Cardiac muscle cell (in vitro differentiated cells and primary cell): ENCODE data around the gene ADH4. TPM values are rescaled to one million over a fixed set of nuclear protein-coding genes. Genes with fewer than 3 reads are reported as not detected.
A peak's percentile ranks its signal among the peaks of the same experiment; 100 is the strongest.
"Not testable (repeated sequence)": the region's sequence is repeated elsewhere in the genome, so short reads cannot be mapped to it uniquely, and the experiment has no call there.

ENCODE experiments used
- DNase-seq, 2 donors: peaks; one replicate each; pipeline versions ENCODE4 v3.0.0 to v3.0.0-alpha.2; 2010 to 2017; ENCODE audit warnings: low read depth in 1 of 2, low spot score in 1 of 2
- H3K27ac ChIP-seq: fragments of 200-600 bp; sonication (generic); 2 replicates; pipeline ENCODE4 v1.5.1; 2016
- H3K27me3 ChIP-seq: fragments of 200-600 bp; sonication (generic); 2 replicates; pipeline ENCODE4 v1.6.0; 2016; ENCODE audit warnings: control low read depth
- H3K36me3 ChIP-seq: fragments of 200-600 bp; sonication (generic); 2 replicates; pipeline ENCODE4 v1.5.1; 2016; ENCODE audit warnings: control low read depth
- H3K4me1 ChIP-seq: fragments of 200-600 bp; sonication (generic); 2 replicates; pipeline ENCODE4 v1.8.1; 2017; ENCODE audit warnings: low read depth, mild to moderate bottlenecking, mixed run types
- H3K4me3 ChIP-seq: fragments of 200-600 bp; sonication (generic); 2 replicates; pipeline ENCODE4 v1.5.1; 2016; ENCODE audit warnings: mild to moderate bottlenecking
- H3K9me3 ChIP-seq: fragments of 200-600 bp; sonication (generic); 2 replicates; pipeline ENCODE4 v1.5.1; 2017; ENCODE audit warnings: low read depth, mild to moderate bottlenecking, control low read depth
- polyA plus RNA-seq: library from polyadenylated mRNA; unstranded; fragments of >200 nt; fragmentation: Nextera tagmentation; extraction: Ambion mirVana; gene quantifications from 2 replicates; pipeline ENCODE4 v1.2.1, GENCODE V29; 2016
- total RNA-seq: library from RNA; depleted of rRNA; stranded (reverse); fragments of >200 nt; gene quantifications from 2 replicates; pipeline ENCODE4 v1.2.3, GENCODE V29; 2016
- TF ChIP-seq, protein P1 (sequence below): IDR thresholded peaks from 2 replicates; pipeline ENCODE4 v1.5.1; 2012; ENCODE audit warnings: low read depth, mild to moderate bottlenecking, low read length

The ADH4 gene
- total and polyA plus RNA-seq, 2 experiments from 2014 or later: 0.42 TPM; not detected in 1

DNA sequence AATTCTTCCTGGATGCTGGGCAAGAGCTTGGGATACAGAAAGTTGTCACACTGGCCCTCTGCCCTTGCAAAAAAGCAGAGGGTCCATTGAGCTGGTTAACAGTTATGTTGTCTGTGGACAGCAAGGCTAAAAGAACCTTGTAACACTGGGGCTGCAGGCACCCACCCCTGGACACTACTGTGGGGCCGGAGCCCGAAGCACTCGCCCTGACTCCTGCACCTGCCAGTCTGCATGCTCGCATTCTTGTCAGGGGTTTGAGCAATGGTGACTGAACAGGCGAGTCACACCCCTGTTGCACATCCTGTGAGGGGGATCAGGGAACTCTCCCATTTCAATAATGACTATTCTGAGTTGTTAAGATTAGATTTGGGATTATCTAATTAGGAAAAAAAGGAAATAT lies 23.6 kb downstream of the ADH4 start:
- H3K4me1 ChIP-seq: no peaks in the 10 kb centered on the region

DNA sequence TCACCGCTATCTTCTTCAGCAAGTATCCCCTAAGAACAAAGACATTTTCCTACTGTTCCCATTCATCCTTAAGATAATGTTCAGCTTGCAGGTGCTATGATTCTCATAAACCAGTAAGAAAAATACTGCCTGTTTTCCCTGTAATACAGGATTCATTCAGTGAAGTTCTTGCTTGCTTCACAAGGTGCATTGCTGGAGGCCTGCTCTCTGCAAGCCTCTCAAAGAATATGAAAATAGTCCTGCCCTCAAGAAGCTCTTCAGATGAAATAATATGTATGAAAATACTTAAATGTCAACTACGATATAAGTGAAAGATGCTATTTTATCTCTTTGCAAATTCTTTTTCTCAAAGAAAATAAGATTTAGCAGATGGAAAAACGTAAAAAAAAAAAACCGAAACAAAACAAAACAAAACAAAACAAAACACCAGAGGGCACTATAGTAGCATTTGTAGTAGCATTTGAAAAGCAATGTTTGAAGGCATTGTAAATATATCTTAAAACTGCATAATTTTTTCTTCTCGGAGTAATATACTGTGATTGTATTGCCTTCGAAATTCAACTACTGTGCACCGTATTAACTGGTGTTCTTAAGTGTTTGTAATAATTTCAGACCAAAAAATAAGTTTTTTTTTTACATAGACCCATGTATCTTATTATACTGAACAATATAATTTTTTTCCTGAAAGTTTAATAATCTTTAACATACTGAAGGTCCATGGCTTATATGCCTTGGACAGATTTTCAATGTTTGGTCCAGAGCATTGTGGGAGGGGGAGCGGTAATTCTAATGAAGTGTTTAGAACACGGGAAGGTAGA lies 26.0 kb downstream of the ADH4 start:
- peak in 1 of 2 donors; percentile 48 for DNase-seq
- Histone ChIP-seq H3K9me3 (no peaks in the 10 kb centered on the region), H3K27ac (no peak overlapping the region), H3K36me3 (no peaks in the 10 kb centered on the region), H3K4me3 (no peak overlapping the region), H3K27me3 (no peaks in the 10 kb centered on the region), H3K4me1 (no peaks in the 10 kb centered on the region)
- TF ChIP-seq, protein P1, sequence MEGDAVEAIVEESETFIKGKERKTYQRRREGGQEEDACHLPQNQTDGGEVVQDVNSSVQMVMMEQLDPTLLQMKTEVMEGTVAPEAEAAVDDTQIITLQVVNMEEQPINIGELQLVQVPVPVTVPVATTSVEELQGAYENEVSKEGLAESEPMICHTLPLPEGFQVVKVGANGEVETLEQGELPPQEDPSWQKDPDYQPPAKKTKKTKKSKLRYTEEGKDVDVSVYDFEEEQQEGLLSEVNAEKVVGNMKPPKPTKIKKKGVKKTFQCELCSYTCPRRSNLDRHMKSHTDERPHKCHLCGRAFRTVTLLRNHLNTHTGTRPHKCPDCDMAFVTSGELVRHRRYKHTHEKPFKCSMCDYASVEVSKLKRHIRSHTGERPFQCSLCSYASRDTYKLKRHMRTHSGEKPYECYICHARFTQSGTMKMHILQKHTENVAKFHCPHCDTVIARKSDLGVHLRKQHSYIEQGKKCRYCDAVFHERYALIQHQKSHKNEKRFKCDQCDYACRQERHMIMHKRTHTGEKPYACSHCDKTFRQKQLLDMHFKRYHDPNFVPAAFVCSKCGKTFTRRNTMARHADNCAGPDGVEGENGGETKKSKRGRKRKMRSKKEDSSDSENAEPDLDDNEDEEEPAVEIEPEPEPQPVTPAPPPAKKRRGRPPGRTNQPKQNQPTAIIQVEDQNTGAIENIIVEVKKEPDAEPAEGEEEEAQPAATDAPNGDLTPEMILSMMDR: peak; percentile 40

More for the DNA sequence above, 23.6 kb downstream of the ADH4 start:
- H3K9me3 ChIP-seq: no peaks in the 10 kb centered on the region
- H3K36me3 ChIP-seq: no peaks in the 10 kb centered on the region
- no peak for DNase-seq
- no peak overlapping the region for H3K4me3 ChIP-seq
- no peak overlapping the region for H3K27ac ChIP-seq
- H3K27me3 ChIP-seq: no peaks in the 10 kb centered on the region
- TF ChIP-seq, protein P1: no peak

DNA sequence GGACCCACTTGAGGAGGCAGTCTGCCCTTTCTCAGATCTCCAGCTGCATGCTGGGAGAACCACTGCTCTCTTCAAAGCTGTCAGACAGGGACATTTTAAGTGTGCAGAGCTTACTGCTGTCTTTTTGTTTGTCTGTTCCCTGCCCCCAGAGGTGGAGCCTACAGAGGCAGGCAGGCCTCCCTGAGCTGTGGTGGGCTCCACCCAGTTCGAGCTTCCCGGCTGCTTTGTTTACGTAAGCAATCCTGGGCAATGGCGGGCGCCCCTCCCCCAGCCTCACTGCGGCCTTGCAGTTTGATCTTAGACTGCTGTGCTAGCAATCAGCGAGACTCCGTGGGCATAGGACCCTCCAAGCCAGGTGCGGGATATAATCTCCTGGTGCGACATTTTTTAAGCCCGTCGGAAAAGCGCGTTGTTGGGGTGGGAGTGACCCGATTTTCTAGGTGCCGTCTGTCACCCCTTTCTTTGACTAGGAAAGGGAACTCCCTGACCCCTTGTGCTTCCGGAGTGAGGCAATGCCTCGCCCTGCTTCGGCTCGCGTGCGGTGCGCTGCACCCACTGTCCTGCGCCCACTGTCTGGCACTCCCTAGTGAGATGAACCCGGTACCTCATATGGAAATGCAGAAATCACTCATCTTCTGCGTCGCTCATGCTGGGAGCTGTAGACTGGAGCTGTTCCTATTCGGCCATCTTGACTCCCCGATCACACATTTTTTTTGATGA lies 26.8 kb downstream of the ADH4 start:
- H3K9me3 ChIP-seq, H3K36me3 ChIP-seq, H3K4me1 ChIP-seq, DNase-seq, H3K4me3 ChIP-seq, H3K27me3 ChIP-seq, H3K27ac ChIP-seq: not testable (repeated sequence)

DNA sequence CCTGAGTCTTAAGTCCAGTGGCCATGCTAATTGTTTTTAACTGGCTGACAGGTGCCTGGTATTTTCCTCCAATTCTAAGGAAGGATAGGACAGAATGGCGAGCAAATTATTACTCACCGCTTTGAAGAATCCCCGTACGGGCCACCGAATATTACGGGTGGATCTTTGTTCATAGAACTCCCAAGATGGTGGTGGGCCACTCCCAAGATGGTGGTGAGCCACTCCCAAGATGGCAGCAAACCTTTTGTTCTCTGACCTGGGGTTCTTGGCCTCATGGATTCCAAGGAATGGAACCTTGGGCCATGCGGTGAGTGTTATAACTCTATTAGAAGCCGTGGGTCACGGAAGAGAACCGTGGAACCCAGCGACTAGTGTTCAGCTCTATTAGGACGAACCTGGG lies 34.8 kb downstream of the ADH4 start:
- H3K27me3 ChIP-seq, H3K4me1 ChIP-seq, H3K36me3 ChIP-seq, H3K27ac ChIP-seq, H3K4me3 ChIP-seq, H3K9me3 ChIP-seq, DNase-seq: not testable (repeated sequence)

DNA sequence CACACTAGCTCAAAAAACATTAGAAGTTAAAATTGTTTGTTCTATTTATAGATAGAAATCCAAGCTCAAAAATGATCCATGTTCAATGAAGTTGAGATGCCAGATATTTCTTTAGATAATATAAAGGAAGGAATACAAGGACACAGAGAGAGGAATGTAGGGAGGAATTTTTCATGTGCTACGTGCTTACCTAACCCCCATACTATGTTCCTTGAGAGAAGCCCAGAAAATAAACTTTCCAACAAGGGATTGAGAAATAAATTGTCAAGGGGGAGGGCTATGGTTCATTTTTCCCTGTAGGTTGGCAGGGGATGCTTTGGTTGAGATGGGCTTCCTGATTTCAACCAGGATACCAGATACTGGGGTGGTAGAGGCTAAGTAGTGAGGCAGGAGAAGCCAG lies 39.9 kb downstream of the ADH4 start:
- H3K27ac ChIP-seq: no peak overlapping the region
- H3K4me3 ChIP-seq: no peak overlapping the region
- no peaks in the 10 kb centered on the region for H3K36me3 ChIP-seq
- no peaks in the 10 kb centered on the region for H3K9me3 ChIP-seq
- no peaks in the 10 kb centered on the region for H3K27me3 ChIP-seq
- TF ChIP-seq, protein P1: no peak
- H3K4me1 ChIP-seq: no peaks in the 10 kb centered on the region
- DNase-seq: no peak

DNA sequence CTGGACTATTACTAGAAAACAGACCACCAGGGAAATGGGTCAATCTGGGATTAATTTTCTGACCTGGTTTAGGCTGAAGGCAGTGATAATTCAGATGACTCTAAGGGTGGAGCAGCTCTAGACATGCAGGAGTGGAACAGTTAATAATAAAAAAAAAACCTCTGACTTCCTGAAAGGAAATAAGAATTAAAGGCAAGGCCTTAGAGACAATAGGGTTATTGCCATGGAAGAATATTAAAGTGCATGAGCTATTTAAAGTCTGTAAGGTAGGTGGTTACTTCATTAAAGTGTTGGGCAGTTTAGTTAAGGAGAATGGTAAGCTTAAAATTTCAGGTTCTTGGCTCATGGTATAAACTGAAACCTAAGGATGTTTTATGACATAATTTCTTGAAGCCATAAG lies 40.9 kb downstream of the ADH4 start:
- no peaks in the 10 kb centered on the region for H3K4me1 ChIP-seq
- DNase-seq: no peak
- no peaks in the 10 kb centered on the region for H3K9me3 ChIP-seq
- H3K4me3 ChIP-seq: no peak overlapping the region
- H3K27me3 ChIP-seq: no peaks in the 10 kb centered on the region
- TF ChIP-seq, protein P1: no peak
- H3K27ac ChIP-seq: no peak overlapping the region
- no peaks in the 10 kb centered on the region for H3K36me3 ChIP-seq
